GM19023 (cell line): ENCODE measurements around the gene CDCP2.
"Not testable (repeated sequence)": the region's sequence is repeated elsewhere in the genome, so short reads cannot be mapped to it uniquely, and the experiment has no call there.

Experiments used
- ATAC-seq: cut with Tn5 transposase; IDR thresholded peaks from one replicate; pipeline ENCODE4 v1.9.1; 2021; ENCODE audit warnings: mild to moderate bottlenecking, moderate library complexity; ENCODE audit not compliant: unreplicated experiment

The CDCP2 gene

DNA sequence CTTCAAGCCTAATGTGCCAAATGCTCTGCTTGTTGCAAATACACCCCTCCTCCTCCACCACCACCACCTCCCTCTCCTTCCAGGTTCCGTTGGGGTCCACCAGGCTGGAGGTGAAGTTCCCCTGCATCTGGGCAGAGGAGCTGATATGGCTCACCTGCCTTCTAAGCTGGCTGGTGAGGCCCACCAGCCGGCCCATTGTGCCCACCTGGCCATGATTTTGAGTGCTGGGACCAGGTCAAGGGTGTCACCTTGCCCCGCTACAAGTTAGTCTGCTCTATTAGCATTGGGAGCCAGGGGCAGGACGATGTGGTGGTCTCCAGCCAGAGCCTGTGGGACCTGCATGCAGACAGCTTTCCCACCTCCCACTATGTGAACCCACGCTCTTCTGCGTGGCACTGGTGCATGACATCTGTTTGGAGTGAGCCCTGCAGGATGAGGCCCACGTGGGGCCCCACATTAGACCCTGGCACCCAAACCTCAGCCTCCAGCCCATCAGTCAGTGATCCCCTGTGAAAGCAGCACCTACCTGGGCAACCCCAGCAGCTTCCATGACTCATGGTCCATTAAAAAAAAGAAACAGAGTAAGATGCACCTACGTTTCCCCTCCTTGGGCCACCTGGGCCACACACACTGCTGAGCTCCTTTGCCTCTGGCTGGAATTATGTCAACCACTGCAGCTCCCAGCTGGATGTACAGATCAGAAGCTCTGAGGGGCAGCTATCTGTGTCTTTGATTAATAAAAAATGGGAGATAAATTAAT is 15.6 kb upstream of the CDCP2 start:
- ATAC-seq = no peak

GRCh38 chr1:54167422-54168139 is 14.8 kb upstream of the CDCP2 start:
- no peak for ATAC-seq

GRCh38 chr1:54166357-54166756 is 13.6 kb upstream of the CDCP2 start:
- ATAC-seq = not testable (repeated sequence)

DNA sequence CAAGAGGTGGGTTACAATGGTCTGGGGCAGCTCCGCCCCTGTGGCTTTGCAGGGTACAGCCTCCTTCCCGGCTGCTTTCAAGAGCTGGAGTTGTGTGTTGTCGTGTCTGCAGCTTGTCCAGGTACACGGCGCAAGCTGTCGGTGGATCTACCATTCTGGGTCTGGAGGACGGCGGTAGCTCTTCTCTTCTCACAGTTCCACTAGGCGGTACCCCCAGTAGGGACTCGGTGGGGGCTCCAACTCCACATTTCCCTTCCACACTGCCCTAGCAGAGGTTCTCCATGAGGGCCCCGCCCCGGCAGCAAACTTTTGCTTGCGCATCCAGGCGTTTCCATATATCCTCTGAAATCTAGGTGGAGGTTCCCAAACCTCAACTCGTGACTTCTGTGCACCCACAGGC is 12.3 kb upstream of the CDCP2 start:
- ATAC-seq = no peak

DNA sequence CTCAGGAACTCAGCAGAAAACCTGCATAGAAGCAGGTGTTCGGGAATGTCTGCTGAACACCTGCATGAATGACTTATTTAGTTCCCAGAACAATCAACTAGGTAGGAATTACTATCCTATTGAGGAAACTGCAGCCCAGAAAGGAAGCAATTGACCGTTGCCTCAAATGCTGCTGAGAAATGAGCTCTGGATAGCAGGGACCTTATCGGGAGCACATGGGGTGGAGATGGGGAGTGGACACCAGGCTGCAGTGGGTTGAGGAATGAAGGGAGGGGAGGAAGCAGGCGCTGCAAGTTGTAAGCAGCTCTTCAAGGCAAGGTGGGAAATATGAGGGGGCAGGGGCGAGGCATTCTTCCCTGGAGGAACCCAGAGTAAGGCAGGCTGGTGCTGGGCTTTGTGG is 10.8 kb upstream of the CDCP2 start:
- no peak for ATAC-seq

GRCh38 chr1:54163051-54163450 is 10.3 kb upstream of the CDCP2 start:
- ATAC-seq = no peak

DNA sequence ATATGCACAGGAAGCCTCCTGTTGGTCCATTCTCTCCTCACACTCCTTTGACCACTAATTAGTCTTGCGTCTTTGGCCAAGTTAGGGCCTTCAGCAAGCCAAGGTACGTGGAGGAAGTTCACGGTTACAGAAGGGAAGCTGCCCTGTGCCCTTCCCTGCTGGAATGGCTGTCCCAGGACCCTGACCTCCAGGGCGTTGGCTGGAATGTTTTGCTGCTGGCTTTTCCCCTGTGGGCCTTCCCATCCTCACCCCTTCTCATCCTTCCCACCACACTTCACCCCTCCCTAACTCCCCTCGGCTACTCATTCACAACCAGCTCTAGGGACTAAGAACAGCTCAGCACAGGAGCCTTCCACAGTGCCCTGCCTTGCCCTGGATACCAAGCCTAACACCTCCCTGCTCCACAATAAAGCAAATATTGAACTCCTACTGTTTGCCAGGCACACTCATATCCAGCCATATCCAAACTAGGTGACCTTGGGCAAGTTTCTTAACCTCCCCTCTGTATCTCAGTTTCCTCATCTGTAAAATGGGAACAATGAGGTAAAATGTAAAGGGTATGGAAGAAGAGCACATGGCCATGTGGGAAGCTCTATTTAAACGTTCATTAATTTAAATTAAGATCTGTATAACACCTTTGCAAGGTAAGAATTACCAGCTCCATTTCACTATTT is 8.8 kb upstream of the CDCP2 start:
- no peak for ATAC-seq

GRCh38 chr1:54160351-54160750 is 7.6 kb upstream of the CDCP2 start:
- no peak for ATAC-seq

DNA sequence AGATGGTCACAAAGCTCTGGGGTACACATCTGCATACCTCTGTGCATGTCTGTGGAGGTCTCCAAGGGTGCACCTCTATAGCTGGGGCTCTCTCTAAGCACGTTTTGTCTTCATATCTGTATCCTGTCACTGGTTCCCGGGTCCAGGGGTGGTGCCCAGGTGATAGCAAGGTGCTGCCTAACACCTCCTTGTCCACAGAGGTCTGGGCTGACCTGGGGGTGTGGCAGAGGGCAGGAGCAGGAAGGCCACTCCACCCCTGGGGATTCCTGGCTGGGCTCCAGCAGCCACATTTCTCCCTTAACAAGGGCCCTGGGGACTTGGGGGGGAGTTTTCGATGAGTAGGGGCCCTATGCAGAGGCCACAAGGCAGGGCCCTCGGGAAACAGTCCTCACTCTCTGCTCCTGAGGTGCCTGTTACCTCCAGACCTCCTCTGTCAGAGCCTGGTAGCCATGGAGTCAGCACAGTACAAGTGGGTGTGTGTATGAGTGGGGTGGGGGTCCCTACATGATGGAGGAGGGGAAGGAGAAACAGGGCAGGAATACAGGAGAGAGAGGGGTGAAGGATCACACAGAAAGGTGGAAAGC is 7.0 kb upstream of the CDCP2 start:
- no peak for ATAC-seq

DNA sequence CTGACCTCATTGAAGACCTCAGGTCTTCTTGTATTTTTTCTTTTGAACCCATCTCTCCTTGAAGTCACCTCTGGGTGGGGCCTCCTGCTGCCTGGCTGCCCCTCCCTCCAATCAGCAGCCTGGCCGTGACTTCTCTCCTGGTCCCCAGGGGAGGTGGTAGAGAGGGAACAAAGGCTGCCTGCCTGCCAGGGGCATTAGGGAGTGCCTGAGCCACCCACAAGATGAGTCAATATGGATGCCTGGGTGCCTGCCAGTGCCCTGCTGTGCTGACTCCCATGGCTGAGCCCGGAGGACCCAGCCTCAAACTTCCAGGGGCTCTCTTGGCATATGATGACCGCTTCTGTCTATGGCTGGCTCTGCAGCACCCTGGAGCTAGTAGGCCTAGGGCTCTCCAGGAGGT is 5.3 kb upstream of the CDCP2 start:
- no peak for ATAC-seq

DNA sequence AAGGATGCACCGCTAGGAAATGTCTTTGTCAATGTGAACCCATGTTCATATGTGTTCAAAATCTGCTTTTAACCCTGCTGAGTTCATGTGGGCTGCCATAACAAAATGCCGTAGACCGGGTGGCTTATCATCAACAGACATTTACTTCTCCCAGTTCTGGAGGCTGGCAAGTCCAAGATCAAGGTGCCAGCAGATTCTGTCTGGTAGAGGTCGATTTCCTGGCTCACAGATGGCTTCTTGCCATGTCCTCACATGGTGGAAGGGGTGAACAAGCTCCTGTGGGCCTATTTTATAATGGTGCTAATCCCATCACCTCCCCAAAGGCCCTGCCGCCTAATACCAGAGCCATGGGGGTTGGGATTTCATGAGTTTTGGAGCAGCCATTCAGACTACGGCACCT is 4.6 kb upstream of the CDCP2 start:
- no peak for ATAC-seq

- no peak for ATAC-seq
Observed at GRCh38 chr1:54156986-54157385, 4.2 kb upstream of the CDCP2 start.

GRCh38 chr1:54156201-54156600 is 3.4 kb upstream of the CDCP2 start:
- ATAC-seq = no peak

GRCh38 chr1:54153535-54154439 is 987 bp upstream of the CDCP2 start:
- no peak for ATAC-seq

- ATAC-seq = no peak
Observed at GRCh38 chr1:54151013-54151412, 1.8 kb downstream of the CDCP2 start.

DNA sequence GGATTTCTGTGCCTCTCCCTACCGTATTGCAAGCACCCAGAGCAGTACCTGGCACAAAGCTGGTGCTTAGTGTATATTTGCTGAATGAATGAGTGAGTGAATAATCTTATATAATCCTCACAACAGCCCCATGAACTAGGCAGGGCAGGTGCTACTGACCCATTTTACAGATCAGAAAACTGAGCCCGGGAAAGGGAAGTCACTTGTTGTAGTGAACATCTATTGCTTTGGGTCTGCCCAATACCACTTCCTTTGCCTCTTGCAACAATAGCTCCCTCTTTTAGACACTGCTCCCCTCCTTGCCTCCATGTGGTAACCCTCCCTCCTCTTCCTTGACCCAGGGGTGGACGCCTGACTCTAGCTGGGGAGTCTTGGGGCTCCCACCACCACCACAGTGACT is 3.1 kb downstream of the CDCP2 start:
- ATAC-seq = no peak

DNA sequence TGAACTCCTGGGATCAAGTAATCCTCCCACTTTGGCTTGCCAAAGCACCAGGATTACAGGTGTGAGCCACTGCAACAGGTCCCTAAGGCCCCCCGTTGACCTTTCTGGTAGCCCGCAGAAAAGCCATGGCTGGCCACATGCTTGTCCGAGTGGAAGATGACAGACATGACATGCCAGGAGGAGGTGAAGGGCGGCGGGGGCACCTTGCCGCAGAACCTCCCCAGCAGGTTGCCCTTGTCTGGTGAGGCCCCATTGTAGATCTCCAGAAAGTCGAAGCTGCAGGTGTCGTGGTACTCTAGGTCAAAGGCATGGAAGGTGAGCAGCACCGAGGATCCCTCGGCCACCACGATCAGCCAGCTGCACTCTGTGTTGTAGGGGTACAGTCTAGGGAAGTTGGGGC is 8.4 kb downstream of the CDCP2 start:
- ATAC-seq = no peak

- ATAC-seq = no peak
Observed at GRCh38 chr1:54142146-54142900, 10.5 kb downstream of the CDCP2 start.

DNA sequence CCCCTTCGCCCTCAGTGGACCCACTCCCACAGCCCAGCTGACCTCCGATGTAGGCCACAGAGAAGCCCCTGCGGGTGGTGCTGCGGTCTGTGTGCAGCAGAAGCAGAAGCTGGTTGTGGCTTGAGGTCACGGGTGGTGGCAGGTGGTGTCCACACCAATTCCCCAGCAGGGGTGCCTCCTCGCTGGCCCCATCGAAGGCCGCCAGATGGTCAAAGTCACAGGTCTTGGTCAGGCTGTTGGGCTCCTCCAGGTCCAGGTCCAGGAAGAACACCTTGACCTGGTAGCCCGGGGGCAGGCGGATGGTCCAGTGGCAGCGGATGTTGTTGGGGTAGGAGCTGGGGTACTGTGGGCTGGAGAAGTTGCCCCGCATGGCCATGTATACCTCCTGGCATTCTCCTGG is 13.1 kb downstream of the CDCP2 start:
- no peak for ATAC-seq

DNA sequence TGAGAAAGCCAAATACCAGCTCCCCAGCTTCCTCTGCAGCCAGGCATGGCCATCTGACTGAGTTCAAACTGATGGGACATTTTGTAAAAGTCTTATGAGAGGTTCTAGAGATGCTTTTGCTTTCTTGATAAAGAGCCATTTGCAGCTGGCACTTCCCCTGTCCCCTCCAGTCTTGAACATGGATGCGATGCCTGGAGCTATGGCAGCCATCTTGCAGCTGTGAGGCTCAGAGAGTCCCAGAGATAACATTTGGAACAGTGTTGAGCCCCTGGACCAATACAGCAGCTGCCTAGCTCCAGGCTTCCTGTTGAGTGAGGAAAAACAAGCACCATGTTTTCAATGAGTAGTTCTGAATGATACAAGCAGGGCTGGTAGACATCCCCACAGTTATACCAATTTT is 13.8 kb downstream of the CDCP2 start:
- ATAC-seq = no peak
